A549 (cell line): ENCODE results near the gene LDLRAD4.

ENCODE experiments used
- ELK1 ChIP-seq: fragments of 150-350 bp; IDR thresholded peaks from 2 replicates; pipeline ENCODE4 v1.6.1; 2014; ENCODE audit warnings: low read depth, mild to moderate bottlenecking, low read length
- EP300 ChIP-seq, 2 experiments: fragments of >200 bp; sonication (Bioruptor Twin); formaldehyde crosslinking; IDR thresholded peaks; 2 replicates in 1 of 2; 3 replicates in 1 of 2; pipeline ENCODE4 v1.6.1; 2016 to 2017
- POLR2A ChIP-seq: IDR thresholded peaks from 2 replicates; pipeline ENCODE4 v1.6.1; 2012; ENCODE audit warnings: mild to moderate bottlenecking, low read length

DNA sequence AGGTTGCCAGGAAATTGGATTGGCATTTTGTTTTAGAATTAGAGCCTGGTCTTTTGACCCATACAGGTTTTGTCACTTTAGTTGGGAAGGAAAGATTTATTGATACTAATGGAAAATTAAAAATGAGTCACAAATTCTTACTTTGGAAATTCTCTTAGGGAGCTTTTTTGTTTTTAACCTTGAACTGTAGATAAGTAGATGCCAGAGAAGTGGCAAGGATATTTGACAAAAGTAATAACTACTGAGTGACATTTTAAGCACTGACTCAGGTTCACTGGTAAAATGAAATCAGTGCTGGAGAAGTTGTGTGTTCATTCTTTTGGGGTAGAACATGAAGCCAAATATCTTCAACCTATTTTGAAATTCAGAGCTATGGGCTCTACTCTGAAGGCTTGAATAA, 56.5 kb downstream of the LDLRAD4 start:
- TF ChIP-seq EP300 (IDR thresholded peaks at IDR 0.05): no peak
- no peak for TF ChIP-seq ELK1
- no peak for TF ChIP-seq POLR2A
